ENCODE measurements around the gene AUTS2.

AUTS2 gene

DNA sequence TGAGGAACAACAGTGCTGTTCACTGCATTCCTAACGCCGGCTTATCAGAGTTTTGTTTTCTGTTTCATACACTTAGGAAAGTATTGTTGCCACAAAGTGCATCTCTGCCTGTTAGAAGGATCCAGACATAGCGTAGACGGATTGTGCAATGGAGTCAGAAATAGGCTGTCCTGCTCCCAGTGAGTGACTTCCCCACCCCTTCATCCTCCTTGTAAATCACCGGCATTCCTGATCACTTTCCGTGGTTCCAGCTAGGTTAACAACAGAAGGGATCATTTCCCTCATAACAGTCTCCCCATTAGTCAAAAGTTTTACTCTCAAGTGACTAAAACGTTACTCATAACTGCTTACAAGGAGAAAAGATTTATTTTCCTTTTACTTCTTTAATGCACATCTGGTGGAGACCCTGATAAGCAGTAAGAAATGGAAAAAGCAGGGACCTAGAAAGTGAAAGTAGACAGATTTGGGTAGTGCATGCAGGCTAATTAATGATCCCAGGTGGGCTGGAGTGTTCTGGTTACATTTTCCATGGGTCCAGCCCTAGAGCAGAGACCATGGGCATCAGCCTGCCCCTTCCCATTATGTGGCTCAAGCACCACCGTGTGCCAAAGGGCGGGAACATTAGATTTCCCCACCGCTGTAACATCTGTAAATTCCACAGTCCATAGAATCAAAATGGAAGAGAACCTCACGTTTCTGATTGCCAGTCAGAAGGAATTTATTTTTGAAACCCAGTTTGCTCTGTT lies 1138.6 kb downstream of the AUTS2 start:
- DNase-seq (ENCODE audit: low read depth): no peak
- no peak overlapping the region for H3K4me3 ChIP-seq (ENCODE audit: low read depth, low read length)

GRCh38 chr7:70738151-70738885 lies 1140.0 kb downstream of the AUTS2 start:
- DNase-seq (ENCODE audit: low read depth): peak; percentile 86
- H3K4me3 ChIP-seq (ENCODE audit: low read depth, low read length): no peak overlapping the region
- TF ChIP-seq, protein P1, sequence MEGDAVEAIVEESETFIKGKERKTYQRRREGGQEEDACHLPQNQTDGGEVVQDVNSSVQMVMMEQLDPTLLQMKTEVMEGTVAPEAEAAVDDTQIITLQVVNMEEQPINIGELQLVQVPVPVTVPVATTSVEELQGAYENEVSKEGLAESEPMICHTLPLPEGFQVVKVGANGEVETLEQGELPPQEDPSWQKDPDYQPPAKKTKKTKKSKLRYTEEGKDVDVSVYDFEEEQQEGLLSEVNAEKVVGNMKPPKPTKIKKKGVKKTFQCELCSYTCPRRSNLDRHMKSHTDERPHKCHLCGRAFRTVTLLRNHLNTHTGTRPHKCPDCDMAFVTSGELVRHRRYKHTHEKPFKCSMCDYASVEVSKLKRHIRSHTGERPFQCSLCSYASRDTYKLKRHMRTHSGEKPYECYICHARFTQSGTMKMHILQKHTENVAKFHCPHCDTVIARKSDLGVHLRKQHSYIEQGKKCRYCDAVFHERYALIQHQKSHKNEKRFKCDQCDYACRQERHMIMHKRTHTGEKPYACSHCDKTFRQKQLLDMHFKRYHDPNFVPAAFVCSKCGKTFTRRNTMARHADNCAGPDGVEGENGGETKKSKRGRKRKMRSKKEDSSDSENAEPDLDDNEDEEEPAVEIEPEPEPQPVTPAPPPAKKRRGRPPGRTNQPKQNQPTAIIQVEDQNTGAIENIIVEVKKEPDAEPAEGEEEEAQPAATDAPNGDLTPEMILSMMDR (IDR thresholded peaks at IDR 0.05; ENCODE audit: control insufficient read depth, extremely low read depth, insufficient read depth): peak; percentile 38

More for the DNA sequence above, 1138.6 kb downstream of the AUTS2 start:
- TF ChIP-seq, protein P1 (IDR thresholded peaks at IDR 0.05; ENCODE audit: control insufficient read depth, extremely low read depth, insufficient read depth): no peak

DNA sequence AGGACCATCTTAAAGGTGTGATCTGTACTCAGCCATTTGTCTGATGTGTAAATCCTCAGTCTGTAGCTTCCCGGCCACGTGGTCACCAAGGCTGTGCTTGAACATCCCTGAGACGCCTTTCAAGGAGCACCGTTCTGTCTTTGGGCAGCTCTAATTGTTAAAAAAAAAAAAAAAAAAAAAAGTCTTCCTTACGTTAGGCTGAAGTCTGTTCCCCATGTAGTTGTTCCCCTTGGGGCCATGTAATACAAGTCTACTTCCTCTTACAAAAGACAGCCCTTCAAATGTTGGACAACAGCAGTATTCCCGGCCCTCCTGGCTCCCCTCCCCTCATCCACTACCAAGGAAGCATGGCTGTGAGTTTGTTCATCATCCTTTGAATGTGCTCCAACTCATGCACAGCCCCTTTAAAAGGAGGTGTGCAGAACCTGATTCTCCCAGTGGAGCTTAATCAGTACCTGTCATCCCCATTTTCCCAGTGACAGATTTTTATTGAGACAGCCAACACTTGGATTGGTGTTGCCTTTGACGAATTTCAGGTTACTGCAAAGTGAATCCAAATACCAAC lies 1141.5 kb downstream of the AUTS2 start:
- no peak overlapping the region for H3K4me3 ChIP-seq (ENCODE audit: low read depth, low read length)
- TF ChIP-seq, protein P1 (IDR thresholded peaks at IDR 0.05; ENCODE audit: control insufficient read depth, extremely low read depth, insufficient read depth): no peak
- DNase-seq (ENCODE audit: low read depth): no peak

GRCh38 chr7:70741666-70742065 lies 1143.4 kb downstream of the AUTS2 start:
- H3K4me3 ChIP-seq (ENCODE audit: low read depth, low read length): no peak overlapping the region
- TF ChIP-seq, protein P1 (IDR thresholded peaks at IDR 0.05; ENCODE audit: control insufficient read depth, extremely low read depth, insufficient read depth): no peak
- no peak for DNase-seq (ENCODE audit: low read depth)

DNA sequence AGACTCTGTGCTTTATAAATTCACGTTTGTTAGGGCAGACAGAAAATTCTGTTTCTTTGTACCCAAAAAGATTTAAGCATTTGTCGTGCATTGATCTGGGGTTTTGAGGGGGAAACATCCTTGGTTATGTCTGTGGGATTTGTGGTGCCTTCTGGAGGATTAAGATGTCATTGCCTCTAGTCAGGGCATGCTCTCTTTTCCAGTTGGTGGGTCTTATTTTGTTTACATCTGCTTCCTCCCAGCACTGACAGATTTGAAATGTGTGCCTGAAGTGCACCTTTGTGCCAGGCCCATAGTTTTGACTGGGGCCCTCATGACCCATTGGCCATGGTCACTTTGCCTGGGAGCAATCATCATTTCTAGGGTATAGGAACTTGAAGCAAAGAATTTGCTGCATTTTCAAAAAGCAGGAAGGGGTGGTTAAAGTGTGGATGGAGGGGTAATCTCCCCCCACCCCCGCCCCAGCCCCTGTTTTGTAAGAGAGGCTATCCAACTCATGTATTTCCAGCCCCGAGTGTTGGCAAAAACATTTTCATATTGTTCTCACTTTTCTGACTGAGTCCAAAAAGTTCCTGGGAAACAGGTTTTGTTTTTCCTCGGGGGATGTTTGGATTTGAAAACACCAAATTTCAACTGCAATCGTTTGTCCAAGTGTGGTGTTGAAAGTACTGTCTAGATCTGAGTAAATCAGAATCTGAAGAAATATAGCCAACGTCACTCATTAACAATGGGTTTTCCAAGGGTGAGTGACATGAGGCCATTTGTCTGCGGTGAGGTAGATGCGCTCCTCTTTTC lies 1145.5 kb downstream of the AUTS2 start:
- TF ChIP-seq, protein P1 (IDR thresholded peaks at IDR 0.05; ENCODE audit: control insufficient read depth, extremely low read depth, insufficient read depth): no peak
- no peak for DNase-seq (ENCODE audit: low read depth)
- no peak overlapping the region for H3K4me3 ChIP-seq (ENCODE audit: low read depth, low read length)

GRCh38 chr7:70744492-70744891 lies 1146.2 kb downstream of the AUTS2 start:
- TF ChIP-seq, protein P1 (IDR thresholded peaks at IDR 0.05; ENCODE audit: control insufficient read depth, extremely low read depth, insufficient read depth): no peak
- no peak overlapping the region for H3K4me3 ChIP-seq (ENCODE audit: low read depth, low read length)
- DNase-seq (ENCODE audit: low read depth): no peak

Data from LNCaP clone FGC (cell line).